ENCODE results near the gene PRKAB1. TPM values are rescaled to one million over a fixed set of nuclear protein-coding genes. Genes with fewer than 3 reads are reported as not detected.

Gene PRKAB1
- total and polyA plus RNA-seq, 2 donors, result 15.6 to 27.9 TPM

- no peaks in the 10 kb centered on the region for H3K36me3 ChIP-seq (ENCODE audit: insufficient read depth)
- H3K4me1 ChIP-seq (ENCODE audit: insufficient read depth), result no peaks in the 10 kb centered on the region
- 64% methylated on average over 11 of the region's 11 CpGs for WGBS
- DNase-seq (ENCODE audit: extremely low spot score), result no peak
- H3K27ac ChIP-seq (ENCODE audit: low read depth), result peak overlapping the region; percentile 52
- no peak overlapping the region for H3K4me3 ChIP-seq (ENCODE audit: low read depth, low read length)
These were observed 2.0 kb downstream of the PRKAB1 start for GRCh38 chr12:119669744-119670472.

GRCh38 chr12:119671070-119671469, 3.1 kb downstream of the PRKAB1 start:
- H3K4me3 ChIP-seq (ENCODE audit: low read depth, low read length), result no peak overlapping the region
- H3K27ac ChIP-seq (ENCODE audit: low read depth), result no peak overlapping the region
- H3K4me1 ChIP-seq (ENCODE audit: insufficient read depth), result no peaks in the 10 kb centered on the region
- WGBS, result 91% methylated on average over 3 of the region's 3 CpGs
- DNase-seq (ENCODE audit: extremely low spot score), result no peak
- H3K36me3 ChIP-seq (ENCODE audit: insufficient read depth), result no peaks in the 10 kb centered on the region

GRCh38 chr12:119672194-119672593, 4.3 kb downstream of the PRKAB1 start:
- WGBS, result 89% methylated on average over 8 of the region's 8 CpGs
- Histone ChIP-seq H3K36me3 (ENCODE audit: insufficient read depth) (peaks cover 3% of the 10 kb centered on the region), H3K4me3 (ENCODE audit: low read depth, low read length) (no peak overlapping the region), H3K27ac (ENCODE audit: low read depth) (no peak overlapping the region), H3K4me1 (ENCODE audit: insufficient read depth) (no peaks in the 10 kb centered on the region)
- DNase-seq (ENCODE audit: extremely low spot score), result no peak

GRCh38 chr12:119673634-119674033, 5.7 kb downstream of the PRKAB1 start:
- H3K36me3 ChIP-seq (ENCODE audit: insufficient read depth), result peaks cover 6% of the 10 kb centered on the region
- DNase-seq (ENCODE audit: extremely low spot score), result no peak
- H3K27ac ChIP-seq (ENCODE audit: low read depth), result no peak overlapping the region
- WGBS, result 74% methylated on average over 7 of the region's 7 CpGs
- no peaks in the 10 kb centered on the region for H3K4me1 ChIP-seq (ENCODE audit: insufficient read depth)
- H3K4me3 ChIP-seq (ENCODE audit: low read depth, low read length), result no peak overlapping the region

GRCh38 chr12:119674560-119674959, 6.6 kb downstream of the PRKAB1 start:
- 92% methylated on average over 4 of the region's 4 CpGs for WGBS
- H3K36me3 ChIP-seq (ENCODE audit: insufficient read depth), result peaks cover 6% of the 10 kb centered on the region

GRCh38 chr12:119676022-119676421, 8.1 kb downstream of the PRKAB1 start:
- H3K36me3 ChIP-seq (ENCODE audit: insufficient read depth), result peaks cover 6% of the 10 kb centered on the region
- WGBS, result 80% methylated on average over 9 of the region's 9 CpGs

More at GRCh38 chr12:119674560-119674959, 6.6 kb downstream of the PRKAB1 start:
- Histone ChIP-seq H3K27ac (ENCODE audit: low read depth) (no peak overlapping the region), H3K4me1 (ENCODE audit: insufficient read depth) (no peaks in the 10 kb centered on the region), H3K4me3 (ENCODE audit: low read depth, low read length) (no peak overlapping the region)
- DNase-seq (ENCODE audit: extremely low spot score), result no peak

GRCh38 chr12:119676573-119676972, 8.6 kb downstream of the PRKAB1 start:
- Histone ChIP-seq H3K4me3 (ENCODE audit: low read depth, low read length) (no peak overlapping the region), H3K4me1 (ENCODE audit: insufficient read depth) (no peaks in the 10 kb centered on the region), H3K27ac (ENCODE audit: low read depth) (no peak overlapping the region), H3K36me3 (ENCODE audit: insufficient read depth) (peaks cover 6% of the 10 kb centered on the region)
- 92% methylated on average over 13 of the region's 13 CpGs for WGBS
- no peak for DNase-seq (ENCODE audit: extremely low spot score)

More at GRCh38 chr12:119676022-119676421, 8.1 kb downstream of the PRKAB1 start:
- no peak overlapping the region for H3K4me3 ChIP-seq (ENCODE audit: low read depth, low read length)
- H3K4me1 ChIP-seq (ENCODE audit: insufficient read depth), result no peaks in the 10 kb centered on the region
- DNase-seq (ENCODE audit: extremely low spot score), result no peak
- H3K27ac ChIP-seq (ENCODE audit: low read depth), result no peak overlapping the region

- WGBS, result 82% methylated on average over 7 of the region's 7 CpGs
- DNase-seq (ENCODE audit: extremely low spot score), result no peak
- Histone ChIP-seq H3K4me3 (ENCODE audit: low read depth, low read length) (no peak overlapping the region), H3K4me1 (ENCODE audit: insufficient read depth) (no peaks in the 10 kb centered on the region), H3K27ac (ENCODE audit: low read depth) (no peak overlapping the region), H3K36me3 (ENCODE audit: insufficient read depth) (peaks cover 6% of the 10 kb centered on the region)
These were observed 10.5 kb downstream of the PRKAB1 start for GRCh38 chr12:119678459-119678858.

GRCh38 chr12:119679081-119679480, 11.1 kb downstream of the PRKAB1 start:
- H3K27ac ChIP-seq (ENCODE audit: low read depth), result no peak overlapping the region
- H3K4me1 ChIP-seq (ENCODE audit: insufficient read depth), result no peaks in the 10 kb centered on the region
- 92% methylated on average over 5 of the region's 5 CpGs for WGBS
- H3K36me3 ChIP-seq (ENCODE audit: insufficient read depth), result peaks cover 6% of the 10 kb centered on the region
- no peak for DNase-seq (ENCODE audit: extremely low spot score)
- no peak overlapping the region for H3K4me3 ChIP-seq (ENCODE audit: low read depth, low read length)

- H3K27ac ChIP-seq (ENCODE audit: low read depth), result no peak overlapping the region
- H3K4me3 ChIP-seq (ENCODE audit: low read depth, low read length), result no peak overlapping the region
- WGBS, result 88% methylated on average over 10 of the region's 10 CpGs
- DNase-seq (ENCODE audit: extremely low spot score), result no peak
- no peaks in the 10 kb centered on the region for H3K4me1 ChIP-seq (ENCODE audit: insufficient read depth)
- H3K36me3 ChIP-seq (ENCODE audit: insufficient read depth), result peaks cover 6% of the 10 kb centered on the region
These were observed 11.6 kb downstream of the PRKAB1 start for GRCh38 chr12:119679490-119679889.

GRCh38 chr12:119681111-119681510, 13.2 kb downstream of the PRKAB1 start:
- H3K27ac ChIP-seq (ENCODE audit: low read depth), result no peak overlapping the region
- DNase-seq (ENCODE audit: extremely low spot score), result no peak
- no peak overlapping the region for H3K4me3 ChIP-seq (ENCODE audit: low read depth, low read length)
- WGBS, result 80% methylated on average over 8 of the region's 8 CpGs
- peaks cover 3% of the 10 kb centered on the region for H3K4me1 ChIP-seq (ENCODE audit: insufficient read depth)
- peaks cover 6% of the 10 kb centered on the region for H3K36me3 ChIP-seq (ENCODE audit: insufficient read depth)

- DNase-seq (ENCODE audit: extremely low spot score), result no peak
- Histone ChIP-seq H3K27ac (ENCODE audit: low read depth) (no peak overlapping the region), H3K4me1 (ENCODE audit: insufficient read depth) (peaks cover 3% of the 10 kb centered on the region), H3K4me3 (ENCODE audit: low read depth, low read length) (no peak overlapping the region), H3K36me3 (ENCODE audit: insufficient read depth) (peaks cover 2% of the 10 kb centered on the region)
- whole genome bisulfite sequencing, result 78% methylated on average over 9 of the region's 9 CpGs
These were observed 14.1 kb downstream of the PRKAB1 start for GRCh38 chr12:119681728-119682638.

GRCh38 chr12:119682639-119683252, 14.8 kb downstream of the PRKAB1 start:
- peaks cover 2% of the 10 kb centered on the region for H3K36me3 ChIP-seq (ENCODE audit: insufficient read depth)
- no peak overlapping the region for H3K27ac ChIP-seq (ENCODE audit: low read depth)
- H3K4me3 ChIP-seq (ENCODE audit: low read depth, low read length), result no peak overlapping the region
- 74% methylated on average over 3 of the region's 3 CpGs for WGBS
- H3K4me1 ChIP-seq (ENCODE audit: insufficient read depth), result peaks cover 3% of the 10 kb centered on the region
- no peak for DNase-seq (ENCODE audit: extremely low spot score)

All from urinary bladder (tissue), 4 donors.